HepG2 (cell line): ENCODE data around the gene SLC13A3. TPM values are rescaled to one million over a fixed set of nuclear protein-coding genes. Genes with fewer than 3 reads are reported as not detected.

Source experiments
- FOSL2 ChIP-seq: sonication (generic); formaldehyde crosslinking; IDR thresholded peaks from 2 replicates; pipeline ENCODE4 v1.4.0; 2020; ENCODE audit warnings: missing genetic modification reagents
- KAT8 ChIP-seq: IDR thresholded peaks from 2 replicates; pipeline ENCODE4 v1.6.1; 2016; ENCODE audit warnings: missing genetic modification reagents, missing compliant biosample characterization
- POGZ ChIP-seq: sonication (generic); formaldehyde crosslinking; IDR thresholded peaks from 2 replicates; pipeline ENCODE4 v1.4.0; 2020; ENCODE audit warnings: mild to moderate bottlenecking, missing genetic modification reagents
- TBX2 ChIP-seq: sonication (generic); formaldehyde crosslinking; IDR thresholded peaks from 2 replicates; pipeline ENCODE4 v1.5.0; 2020; ENCODE audit warnings: missing genetic modification reagents, mild to moderate bottlenecking, borderline replicate concordance
- TEAD3 ChIP-seq: optimal IDR thresholded peaks from 2 replicates; pipeline ENCODE3; 2016; ENCODE audit warnings: borderline replicate concordance
- ZBTB7B ChIP-seq: sonication (generic); formaldehyde crosslinking; IDR thresholded peaks from 2 replicates; pipeline ENCODE4 v1.4.0; 2020; ENCODE audit warnings: missing genetic modification reagents
- ZNF253 ChIP-seq: sonication (generic); formaldehyde crosslinking; IDR thresholded peaks from 2 replicates; pipeline ENCODE4 v1.8.0; 2022; ENCODE audit warnings: mild to moderate bottlenecking, missing genetic modification reagents, borderline replicate concordance
- ZNF274 ChIP-seq: sonication (generic); formaldehyde crosslinking; IDR thresholded peaks from 2 replicates; pipeline ENCODE4 v1.5.1; 2020; ENCODE audit warnings: mild to moderate bottlenecking, missing genetic modification reagents
- ZNF432 ChIP-seq: sonication (generic); formaldehyde crosslinking; IDR thresholded peaks from 2 replicates; pipeline ENCODE4 v1.5.0; 2020; ENCODE audit warnings: missing genetic modification reagents, mild to moderate bottlenecking, borderline replicate concordance
- ZNF720 ChIP-seq: sonication (generic); formaldehyde crosslinking; IDR thresholded peaks from 2 replicates; pipeline ENCODE4 v1.4.0; 2020; ENCODE audit warnings: missing genetic modification reagents
- polyA plus RNA-seq, 8 experiments: library from polyadenylated mRNA; depleted of rRNA in 3 of 8; stranded (reverse) in 7 of 8; unstranded in 1 of 8; fragments of >200 nt; fragmentation: Illumina TruSeq in 4 of 8; extraction: Trizol in 4 of 8; gene quantifications; 2 replicates each; pipeline versions ENCODE4 v1.2.1 to v1.2.3, GENCODE V29; 2011 to 2016; ENCODE audit warnings: low read depth in 4 of 8, missing spikeins in 1 of 8, mixed read lengths in 1 of 8; ENCODE audit not compliant: insufficient read depth in 1 of 8
- total RNA-seq, 5 experiments: library from RNA; depleted of rRNA; stranded (reverse); fragments of >200 nt; fragmentation: Illumina TruSeq; extraction: Trizol; gene quantifications; 2 replicates each; pipeline ENCODE4 v1.2.3, GENCODE V29; 2016; ENCODE audit warnings: low read depth in 1 of 5
- TF ChIP-seq, protein P1 (sequence below): sonication (generic); formaldehyde crosslinking; conservative IDR thresholded peaks from 2 replicates; pipeline ENCODE4 v1.8.0; 2022; ENCODE audit warnings: mild to moderate bottlenecking, moderate library complexity, missing genetic modification reagents
- TF ChIP-seq, protein P2 (sequence below): IDR thresholded peaks from 2 replicates; pipeline ENCODE4 v1.6.1; 2016; ENCODE audit warnings: missing compliant biosample characterization, missing genetic modification reagents, borderline replicate concordance
- TF ChIP-seq, protein P3 (sequence below): IDR thresholded peaks from 2 replicates; pipeline ENCODE4 v1.6.1; 2016; ENCODE audit warnings: low read depth
- TF ChIP-seq, protein P4 (sequence below): sonication (generic); formaldehyde crosslinking; IDR thresholded peaks from 2 replicates; pipeline ENCODE4; 2020; ENCODE audit warnings: missing genetic modification reagents, mild to moderate bottlenecking, borderline replicate concordance
- TF ChIP-seq, protein P5 (sequence below): sonication (generic); formaldehyde crosslinking; IDR thresholded peaks from 2 replicates; pipeline ENCODE4 v1.8.1; 2023; ENCODE audit warnings: mild to moderate bottlenecking, missing genetic modification reagents
- TF ChIP-seq, protein P6 (sequence below), 2 experiments: sonication (generic) in 1 of 2; formaldehyde crosslinking in 1 of 2; IDR thresholded peaks; 2 replicates each; pipeline versions ENCODE4 v1.4.0 to v1.6.1; 2018 to 2020; ENCODE audit warnings: missing genetic modification reagents in 2 of 2, borderline replicate concordance in 1 of 2, low read depth in 1 of 2, mild to moderate bottlenecking in 1 of 2, missing biosample characterization in 1 of 2

SLC13A3 gene
- total and polyA plus RNA-seq, 2 of the 13 experiments (the other 11 are each of a cell fraction or from before 2014, with no cell fraction given), result 66.5 to 76.0 TPM

DNA sequence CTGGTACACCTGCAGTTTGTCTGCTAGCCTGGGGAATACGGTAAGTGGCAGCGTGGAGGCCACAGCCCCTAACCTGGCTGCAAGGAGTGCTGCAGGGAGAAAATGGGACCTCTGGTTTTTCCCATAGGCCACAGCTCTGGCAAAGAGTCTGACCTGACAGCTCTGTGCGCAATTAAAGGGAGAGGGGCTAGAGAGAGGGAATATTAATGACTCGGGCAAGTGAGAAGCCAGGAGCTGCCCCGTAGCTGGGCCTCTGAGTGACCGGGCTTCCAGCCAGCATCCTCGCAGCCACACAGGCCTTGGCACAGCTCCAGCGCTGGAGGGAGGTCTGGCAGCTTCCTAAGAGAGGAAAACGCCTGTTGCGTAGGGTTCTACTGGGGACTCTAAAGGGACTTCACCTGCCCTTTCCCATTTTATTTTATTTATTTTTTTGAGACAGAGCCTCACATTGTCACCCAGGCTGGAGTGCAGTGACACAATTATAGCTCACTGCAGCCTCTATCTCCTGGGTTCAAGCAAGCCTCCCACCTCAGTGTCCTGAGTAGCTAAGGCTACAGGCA is 82.6 kb downstream of the SLC13A3 start (continued):
- TF ChIP-seq, protein P1, sequence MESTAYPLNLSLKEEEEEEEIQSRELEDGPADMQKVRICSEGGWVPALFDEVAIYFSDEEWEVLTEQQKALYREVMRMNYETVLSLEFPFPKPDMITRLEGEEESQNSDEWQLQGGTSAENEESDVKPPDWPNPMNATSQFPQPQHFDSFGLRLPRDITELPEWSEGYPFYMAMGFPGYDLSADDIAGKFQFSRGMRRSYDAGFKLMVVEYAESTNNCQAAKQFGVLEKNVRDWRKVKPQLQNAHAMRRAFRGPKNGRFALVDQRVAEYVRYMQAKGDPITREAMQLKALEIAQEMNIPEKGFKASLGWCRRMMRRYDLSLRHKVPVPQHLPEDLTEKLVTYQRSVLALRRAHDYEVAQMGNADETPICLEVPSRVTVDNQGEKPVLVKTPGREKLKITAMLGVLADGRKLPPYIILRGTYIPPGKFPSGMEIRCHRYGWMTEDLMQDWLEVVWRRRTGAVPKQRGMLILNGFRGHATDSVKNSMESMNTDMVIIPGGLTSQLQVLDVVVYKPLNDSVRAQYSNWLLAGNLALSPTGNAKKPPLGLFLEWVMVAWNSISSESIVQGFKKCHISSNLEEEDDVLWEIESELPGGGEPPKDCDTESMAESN (CRISPR knock-in tag), result 0 out of 2 replicates have a peak, but pooled peaks have one; percentile 39
- TF ChIP-seq, protein P2, sequence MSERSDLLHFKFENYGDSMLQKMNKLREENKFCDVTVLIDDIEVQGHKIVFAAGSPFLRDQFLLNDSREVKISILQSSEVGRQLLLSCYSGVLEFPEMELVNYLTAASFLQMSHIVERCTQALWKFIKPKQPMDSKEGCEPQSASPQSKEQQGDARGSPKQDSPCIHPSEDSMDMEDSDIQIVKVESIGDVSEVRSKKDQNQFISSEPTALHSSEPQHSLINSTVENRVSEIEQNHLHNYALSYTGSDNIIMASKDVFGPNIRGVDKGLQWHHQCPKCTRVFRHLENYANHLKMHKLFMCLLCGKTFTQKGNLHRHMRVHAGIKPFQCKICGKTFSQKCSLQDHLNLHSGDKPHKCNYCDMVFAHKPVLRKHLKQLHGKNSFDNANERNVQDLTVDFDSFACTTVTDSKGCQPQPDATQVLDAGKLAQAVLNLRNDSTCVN (CRISPR knock-in tag), result no peak
- TF ChIP-seq KAT8 (CRISPR knock-in tag), result peak; percentile 8; the same call in 1 of the 2 replicates
- TF ChIP-seq, protein P3, sequence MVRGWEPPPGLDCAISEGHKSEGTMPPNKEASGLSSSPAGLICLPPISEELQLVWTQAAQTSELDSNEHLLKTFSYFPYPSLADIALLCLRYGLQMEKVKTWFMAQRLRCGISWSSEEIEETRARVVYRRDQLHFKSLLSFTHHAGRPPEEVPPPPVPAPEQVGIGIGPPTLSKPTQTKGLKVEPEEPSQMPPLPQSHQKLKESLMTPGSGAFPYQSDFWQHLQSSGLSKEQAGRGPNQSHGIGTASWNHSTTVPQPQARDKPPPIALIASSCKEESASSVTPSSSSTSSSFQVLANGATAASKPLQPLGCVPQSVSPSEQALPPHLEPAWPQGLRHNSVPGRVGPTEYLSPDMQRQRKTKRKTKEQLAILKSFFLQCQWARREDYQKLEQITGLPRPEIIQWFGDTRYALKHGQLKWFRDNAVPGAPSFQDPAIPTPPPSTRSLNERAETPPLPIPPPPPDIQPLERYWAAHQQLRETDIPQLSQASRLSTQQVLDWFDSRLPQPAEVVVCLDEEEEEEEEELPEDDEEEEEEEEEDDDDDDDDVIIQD, result no peak
- TF ChIP-seq ZNF274 (CRISPR knock-in tag), result no peak; the same call in 1 of the 2 replicates
- no peak for TF ChIP-seq ZNF720 (CRISPR knock-in tag)
- TF ChIP-seq TBX2 (CRISPR knock-in tag), result peak; percentile 69; the same call in 1 of the 2 replicates
- TF ChIP-seq ZNF432 (CRISPR knock-in tag), result no peak
- TF ChIP-seq, protein P4, sequence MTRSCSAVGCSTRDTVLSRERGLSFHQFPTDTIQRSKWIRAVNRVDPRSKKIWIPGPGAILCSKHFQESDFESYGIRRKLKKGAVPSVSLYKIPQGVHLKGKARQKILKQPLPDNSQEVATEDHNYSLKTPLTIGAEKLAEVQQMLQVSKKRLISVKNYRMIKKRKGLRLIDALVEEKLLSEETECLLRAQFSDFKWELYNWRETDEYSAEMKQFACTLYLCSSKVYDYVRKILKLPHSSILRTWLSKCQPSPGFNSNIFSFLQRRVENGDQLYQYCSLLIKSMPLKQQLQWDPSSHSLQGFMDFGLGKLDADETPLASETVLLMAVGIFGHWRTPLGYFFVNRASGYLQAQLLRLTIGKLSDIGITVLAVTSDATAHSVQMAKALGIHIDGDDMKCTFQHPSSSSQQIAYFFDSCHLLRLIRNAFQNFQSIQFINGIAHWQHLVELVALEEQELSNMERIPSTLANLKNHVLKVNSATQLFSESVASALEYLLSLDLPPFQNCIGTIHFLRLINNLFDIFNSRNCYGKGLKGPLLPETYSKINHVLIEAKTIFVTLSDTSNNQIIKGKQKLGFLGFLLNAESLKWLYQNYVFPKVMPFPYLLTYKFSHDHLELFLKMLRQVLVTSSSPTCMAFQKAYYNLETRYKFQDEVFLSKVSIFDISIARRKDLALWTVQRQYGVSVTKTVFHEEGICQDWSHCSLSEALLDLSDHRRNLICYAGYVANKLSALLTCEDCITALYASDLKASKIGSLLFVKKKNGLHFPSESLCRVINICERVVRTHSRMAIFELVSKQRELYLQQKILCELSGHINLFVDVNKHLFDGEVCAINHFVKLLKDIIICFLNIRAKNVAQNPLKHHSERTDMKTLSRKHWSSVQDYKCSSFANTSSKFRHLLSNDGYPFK (CRISPR knock-in tag), result peak; percentile 66; the same call in 1 of the 2 replicates
- 0 out of 2 replicates have a peak, but pooled peaks have one; percentile 35 for TF ChIP-seq POGZ (CRISPR knock-in tag)
- TF ChIP-seq, protein P5, sequence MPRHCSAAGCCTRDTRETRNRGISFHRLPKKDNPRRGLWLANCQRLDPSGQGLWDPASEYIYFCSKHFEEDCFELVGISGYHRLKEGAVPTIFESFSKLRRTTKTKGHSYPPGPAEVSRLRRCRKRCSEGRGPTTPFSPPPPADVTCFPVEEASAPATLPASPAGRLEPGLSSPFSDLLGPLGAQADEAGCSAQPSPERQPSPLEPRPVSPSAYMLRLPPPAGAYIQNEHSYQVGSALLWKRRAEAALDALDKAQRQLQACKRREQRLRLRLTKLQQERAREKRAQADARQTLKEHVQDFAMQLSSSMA (CRISPR knock-in tag), result 0 out of 2 replicates have a peak, but pooled peaks have one; percentile 39
- peak; percentile 18; the same call in 1 of the 2 replicates for TF ChIP-seq FOSL2 (CRISPR knock-in tag)
- peak; percentile 35; the same call in 1 of the 2 replicates for TF ChIP-seq ZBTB7B
- TF ChIP-seq ZNF253 (CRISPR knock-in tag), result no peak
- TF ChIP-seq, protein P6, sequence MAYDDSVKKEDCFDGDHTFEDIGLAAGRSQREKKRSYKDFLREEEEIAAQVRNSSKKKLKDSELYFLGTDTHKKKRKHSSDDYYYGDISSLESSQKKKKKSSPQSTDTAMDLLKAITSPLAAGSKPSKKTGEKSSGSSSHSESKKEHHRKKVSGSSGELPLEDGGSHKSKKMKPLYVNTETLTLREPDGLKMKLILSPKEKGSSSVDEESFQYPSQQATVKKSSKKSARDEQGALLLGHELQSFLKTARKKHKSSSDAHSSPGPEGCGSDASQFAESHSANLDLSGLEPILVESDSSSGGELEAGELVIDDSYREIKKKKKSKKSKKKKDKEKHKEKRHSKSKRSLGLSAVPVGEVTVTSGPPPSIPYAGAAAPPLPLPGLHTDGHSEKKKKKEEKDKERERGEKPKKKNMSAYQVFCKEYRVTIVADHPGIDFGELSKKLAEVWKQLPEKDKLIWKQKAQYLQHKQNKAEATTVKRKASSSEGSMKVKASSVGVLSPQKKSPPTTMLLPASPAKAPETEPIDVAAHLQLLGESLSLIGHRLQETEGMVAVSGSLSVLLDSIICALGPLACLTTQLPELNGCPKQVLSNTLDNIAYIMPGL (CRISPR knock-in tag; IDR thresholded peaks at IDR 0.05; ENCODE audit: borderline replicate concordance in 1 of 2, low read depth in 1 of 2), result 0 out of 4 replicates have a peak, but pooled peaks of 1 of the 2 experiments have one; percentile 28
- peak; percentile 56 for TF ChIP-seq TEAD3
